SK-N-SH treated with all-trans-retinoic acid at 6 μM for 48 hours (cell line): ENCODE measurements around the gene M1AP.

Source experiments
- ARNTL ChIP-seq: fragments of 450-650 bp; formaldehyde crosslinking; IDR thresholded peaks from 2 replicates; pipeline ENCODE4 v1.5.0; 2020; ENCODE audit warnings: low read depth, mild to moderate bottlenecking, moderate library complexity, borderline replicate concordance
- BACH2 ChIP-seq: fragments of 250-450 bp; sonication (Bioruptor Pico); IDR thresholded peaks from 2 replicates; pipeline ENCODE4 v1.9.0; 2021; ENCODE audit warnings: mild to moderate bottlenecking, borderline replicate concordance
- CSDC2 ChIP-seq: fragments of 250-450 bp; sonication (Bioruptor Pico); IDR thresholded peaks from 2 replicates; pipeline ENCODE4 v1.5.0; 2020; ENCODE audit warnings: mild to moderate bottlenecking, moderate library complexity
- CSRNP3 ChIP-seq: fragments of 250-450 bp; sonication (Bioruptor Pico); IDR thresholded peaks from 2 replicates; pipeline ENCODE4 v1.5.1; 2021; ENCODE audit warnings: mild to moderate bottlenecking, moderate library complexity
- OSR1 ChIP-seq: fragments of 250-450 bp; sonication (Bioruptor Pico); IDR thresholded peaks from 2 replicates; pipeline ENCODE4 v1.8.0; 2022; ENCODE audit warnings: moderate library complexity, mild to moderate bottlenecking, inconsistent platforms
- PATZ1 ChIP-seq: fragments of 250-450 bp; sonication (Bioruptor Pico); IDR thresholded peaks from 2 replicates; pipeline ENCODE4 v1.8.0; 2020; ENCODE audit warnings: mild to moderate bottlenecking, moderate library complexity, borderline replicate concordance
- PPARA ChIP-seq: fragments of 250-450 bp; sonication (Bioruptor Pico); IDR thresholded peaks from 2 replicates; pipeline ENCODE4 v1.5.0; 2020; ENCODE audit warnings: mild to moderate bottlenecking, borderline replicate concordance
- TCF4 ChIP-seq: fragments of 250-450 bp; sonication (Bioruptor Pico); IDR thresholded peaks from 2 replicates; pipeline ENCODE4 v1.8.0; 2021; ENCODE audit warnings: mild to moderate bottlenecking, moderate library complexity, borderline replicate concordance
- ZFP3 ChIP-seq: fragments of 250-450 bp; sonication (Bioruptor Pico); IDR thresholded peaks from 2 replicates; pipeline ENCODE4 v1.5.0; 2020; ENCODE audit warnings: mild to moderate bottlenecking, moderate library complexity
- ZFP30 ChIP-seq: fragments of 450-650 bp; formaldehyde crosslinking; IDR thresholded peaks from 2 replicates; pipeline ENCODE4 v1.5.0; 2022; ENCODE audit warnings: mild to moderate bottlenecking, moderate library complexity
- ZNF565 ChIP-seq: fragments of 450-650 bp; formaldehyde crosslinking; conservative IDR thresholded peaks from 2 replicates; pipeline ENCODE4 v1.5.0; 2020; ENCODE audit warnings: low read depth, mild to moderate bottlenecking, moderate library complexity
- ZNF8 ChIP-seq: fragments of 450-650 bp; formaldehyde crosslinking; IDR thresholded peaks from 2 replicates; pipeline ENCODE4 v1.5.0; 2020; ENCODE audit warnings: mild to moderate bottlenecking, moderate library complexity

DNA sequence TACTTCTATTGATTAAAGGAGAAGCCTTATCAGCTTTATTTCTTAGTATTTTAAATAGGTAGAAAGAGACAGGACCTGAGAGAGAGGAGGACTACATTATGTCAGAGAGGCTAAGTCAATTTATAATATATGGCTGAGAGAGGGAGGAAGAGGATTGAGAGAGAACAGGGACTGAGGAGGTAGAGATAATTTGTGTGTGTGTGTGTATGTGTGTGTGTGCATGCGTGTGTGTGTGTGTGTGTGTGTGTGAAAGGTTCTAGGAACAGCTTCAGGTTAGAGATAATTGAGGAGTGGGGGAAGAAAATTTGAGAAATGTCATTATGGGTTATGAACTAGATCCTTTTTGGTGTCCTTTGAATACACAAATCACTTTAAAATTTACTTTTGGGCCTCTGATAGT is 78.4 kb downstream of the M1AP start:
- TF ChIP-seq PATZ1 (CRISPR knock-in tag) (no peak), ARNTL (no peak), ZNF8 (CRISPR knock-in tag) (no peak), PPARA (CRISPR knock-in tag) (no peak), ZFP30 (CRISPR knock-in tag) (no peak), CSDC2 (CRISPR knock-in tag) (no peak), CSRNP3 (CRISPR knock-in tag) (no peak), ZNF565 (no peak), ZFP3 (no peak), OSR1 (CRISPR knock-in tag) (no peak), BACH2 (CRISPR knock-in tag) (no peak), TCF4 (no peak)
